Erythroblast (primary cell): Measurements from ENCODE around the gene POLD2.

Experiments used
- GATA1 ChIP-seq: IDR thresholded peaks from 2 replicates; pipeline ENCODE4 v1.6.1; 2011; ENCODE audit warnings: low read depth, mild to moderate bottlenecking, control low read depth, low read length, moderate library complexity
- POLR2A ChIP-seq: IDR thresholded peaks from 2 replicates; pipeline ENCODE4 v1.6.1; 2011; ENCODE audit warnings: mild to moderate bottlenecking, low read length

- no peak for TF ChIP-seq POLR2A
- TF ChIP-seq GATA1: no peak
These were observed 24.8 kb upstream of the POLD2 start for GRCh38 chr7:44148166-44148565.
